Nephron progenitor cell (in vitro differentiated cells): ENCODE data around the gene PHF10.

Experiments used
- DNase-seq: peaks from one replicate; pipeline ENCODE4 v3.0.0; 2021
- H3K27ac Mint-ChIP-seq: 2 replicates; pipeline ENCODE4 v1.8.0; 2021; ENCODE audit warnings: mild to moderate bottlenecking, moderate library complexity, mixed read lengths
- H3K27me3 Mint-ChIP-seq: 2 replicates; pipeline ENCODE4 v1.8.0; 2021; ENCODE audit warnings: mild to moderate bottlenecking, low read depth, mixed read lengths; ENCODE audit not compliant: poor library complexity
- H3K36me3 Mint-ChIP-seq: 2 replicates; pipeline ENCODE4 v1.8.0; 2021; ENCODE audit warnings: low read depth, mixed read lengths
- H3K4me1 Mint-ChIP-seq: 2 replicates; pipeline ENCODE4 v1.8.0; 2021; ENCODE audit warnings: mixed read lengths
- H3K4me3 Mint-ChIP-seq: 2 replicates; pipeline ENCODE4 v1.8.0; 2021; ENCODE audit warnings: mild to moderate bottlenecking, moderate library complexity, mixed read lengths
- H3K9me3 Mint-ChIP-seq: 2 replicates; pipeline ENCODE4 v1.8.0; 2021; ENCODE audit warnings: mild to moderate bottlenecking, moderate library complexity, mixed read lengths
- CTCF ChIP-seq: fragments of 200-600 bp; sonication (generic); IDR thresholded peaks from 2 replicates; pipeline ENCODE4 v1.5.0; 2021; ENCODE audit warnings: antibody characterized with exemption

The PHF10 gene

GRCh38 chr6:169719117-169719516 is 5.2 kb downstream of the PHF10 start:
- no peak for DNase-seq
- H3K36me3 Mint-ChIP-seq: peaks cover 55% of the 10 kb centered on the region
- H3K9me3 Mint-ChIP-seq: no peaks in the 10 kb centered on the region
- TF ChIP-seq CTCF: no peak
- H3K27ac Mint-ChIP-seq: no peak overlapping the region
- H3K4me1 Mint-ChIP-seq: peaks cover 32% of the 10 kb centered on the region
- H3K4me3 Mint-ChIP-seq: no peak overlapping the region
- H3K27me3 Mint-ChIP-seq: peaks cover 3% of the 10 kb centered on the region

DNA sequence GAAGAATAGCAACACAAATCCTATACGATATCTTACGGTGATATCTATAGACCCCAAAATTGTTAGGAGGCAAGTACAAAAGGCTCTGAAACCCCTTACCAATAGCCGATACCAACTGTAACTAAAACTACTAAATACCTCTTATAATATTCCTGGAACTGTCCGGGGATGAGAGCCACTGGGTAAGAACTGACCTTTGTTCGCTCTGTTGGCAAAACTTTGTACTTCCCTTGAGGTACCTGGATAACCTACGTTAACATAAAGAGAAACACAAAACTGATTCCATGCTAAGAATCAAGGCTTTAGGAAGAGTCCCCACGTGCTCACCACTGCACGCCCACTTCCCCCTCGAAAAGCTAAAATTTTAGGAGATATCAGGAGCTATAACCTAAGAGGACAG is 9.7 kb downstream of the PHF10 start:
- H3K4me1 Mint-ChIP-seq: no peaks in the 10 kb centered on the region
- peaks cover 72% of the 10 kb centered on the region for H3K36me3 Mint-ChIP-seq
- no peaks in the 10 kb centered on the region for H3K9me3 Mint-ChIP-seq
- no peak for DNase-seq
- no peak for TF ChIP-seq CTCF
- no peaks in the 10 kb centered on the region for H3K27me3 Mint-ChIP-seq
- H3K4me3 Mint-ChIP-seq: no peak overlapping the region
- no peak overlapping the region for H3K27ac Mint-ChIP-seq

GRCh38 chr6:169714178-169714577 is 10.1 kb downstream of the PHF10 start:
- no peak for TF ChIP-seq CTCF
- H3K4me1 Mint-ChIP-seq: no peaks in the 10 kb centered on the region
- H3K36me3 Mint-ChIP-seq: peaks cover 67% of the 10 kb centered on the region
- no peaks in the 10 kb centered on the region for H3K9me3 Mint-ChIP-seq
- DNase-seq: no peak
- no peak overlapping the region for H3K27ac Mint-ChIP-seq
- no peak overlapping the region for H3K4me3 Mint-ChIP-seq
- H3K27me3 Mint-ChIP-seq: no peaks in the 10 kb centered on the region

GRCh38 chr6:169710009-169710408 is 14.3 kb downstream of the PHF10 start:
- H3K9me3 Mint-ChIP-seq: no peaks in the 10 kb centered on the region
- peaks cover 41% of the 10 kb centered on the region for H3K36me3 Mint-ChIP-seq
- H3K4me1 Mint-ChIP-seq: peaks cover 14% of the 10 kb centered on the region
- no peak for TF ChIP-seq CTCF
- H3K27ac Mint-ChIP-seq: peak overlapping the region; percentile 17
- no peak for DNase-seq
- no peaks in the 10 kb centered on the region for H3K27me3 Mint-ChIP-seq
- H3K4me3 Mint-ChIP-seq: no peak overlapping the region

DNA sequence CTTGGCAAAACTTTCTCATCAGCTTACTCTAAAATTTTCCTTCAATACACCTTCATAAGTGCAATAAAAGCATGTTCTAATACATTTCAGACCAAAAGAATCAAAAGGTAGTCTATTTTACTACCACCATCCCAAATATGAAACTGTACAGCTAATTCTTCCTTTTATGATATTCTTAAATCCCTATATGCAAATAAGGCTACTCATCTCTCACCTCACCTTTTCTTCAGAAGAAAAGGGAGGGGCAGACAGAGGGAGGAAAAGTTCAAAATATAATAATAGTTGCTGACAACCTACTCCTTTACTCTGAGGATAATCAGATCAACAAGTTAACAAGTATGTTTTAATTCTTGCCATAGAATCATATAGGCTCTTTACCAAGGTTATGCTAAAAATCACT is 15.0 kb downstream of the PHF10 start:
- Mint-ChIP-seq H3K27me3 (no peaks in the 10 kb centered on the region), H3K27ac (no peak overlapping the region), H3K9me3 (no peaks in the 10 kb centered on the region), H3K4me1 (peaks cover 20% of the 10 kb centered on the region), H3K36me3 (peaks cover 34% of the 10 kb centered on the region), H3K4me3 (no peak overlapping the region)
- no peak for TF ChIP-seq CTCF
- DNase-seq: no peak

- Mint-ChIP-seq H3K4me1 (peaks cover 35% of the 10 kb centered on the region), H3K27me3 (no peaks in the 10 kb centered on the region), H3K4me3 (no peak overlapping the region), H3K36me3 (peaks cover 26% of the 10 kb centered on the region), H3K9me3 (no peaks in the 10 kb centered on the region), H3K27ac (peak overlapping the region; percentile 54)
- no peak for DNase-seq
- no peak for TF ChIP-seq CTCF
Measured at GRCh38 chr6:169707772-169708171, 16.5 kb downstream of the PHF10 start.
